Activated CD8-positive, alpha-beta memory T cell treated with anti-CD3 and anti-CD28 coated beads for 1 hour (primary cell): ENCODE results near the gene ZNF285.
A peak's percentile ranks its signal among the peaks of the same experiment; 100 is the strongest.
"Not testable (repeated sequence)": the region's sequence is repeated elsewhere in the genome, so short reads cannot be mapped to it uniquely, and the experiment has no call there.

Experiments
- DNase-seq, 2 donors: peaks; one replicate each; pipeline ENCODE4 v3.0.0-alpha.2; 2020; ENCODE audit warnings: low read depth in 1 of 2; ENCODE audit errors: extremely low read depth in 1 of 2

ZNF285 gene

DNA sequence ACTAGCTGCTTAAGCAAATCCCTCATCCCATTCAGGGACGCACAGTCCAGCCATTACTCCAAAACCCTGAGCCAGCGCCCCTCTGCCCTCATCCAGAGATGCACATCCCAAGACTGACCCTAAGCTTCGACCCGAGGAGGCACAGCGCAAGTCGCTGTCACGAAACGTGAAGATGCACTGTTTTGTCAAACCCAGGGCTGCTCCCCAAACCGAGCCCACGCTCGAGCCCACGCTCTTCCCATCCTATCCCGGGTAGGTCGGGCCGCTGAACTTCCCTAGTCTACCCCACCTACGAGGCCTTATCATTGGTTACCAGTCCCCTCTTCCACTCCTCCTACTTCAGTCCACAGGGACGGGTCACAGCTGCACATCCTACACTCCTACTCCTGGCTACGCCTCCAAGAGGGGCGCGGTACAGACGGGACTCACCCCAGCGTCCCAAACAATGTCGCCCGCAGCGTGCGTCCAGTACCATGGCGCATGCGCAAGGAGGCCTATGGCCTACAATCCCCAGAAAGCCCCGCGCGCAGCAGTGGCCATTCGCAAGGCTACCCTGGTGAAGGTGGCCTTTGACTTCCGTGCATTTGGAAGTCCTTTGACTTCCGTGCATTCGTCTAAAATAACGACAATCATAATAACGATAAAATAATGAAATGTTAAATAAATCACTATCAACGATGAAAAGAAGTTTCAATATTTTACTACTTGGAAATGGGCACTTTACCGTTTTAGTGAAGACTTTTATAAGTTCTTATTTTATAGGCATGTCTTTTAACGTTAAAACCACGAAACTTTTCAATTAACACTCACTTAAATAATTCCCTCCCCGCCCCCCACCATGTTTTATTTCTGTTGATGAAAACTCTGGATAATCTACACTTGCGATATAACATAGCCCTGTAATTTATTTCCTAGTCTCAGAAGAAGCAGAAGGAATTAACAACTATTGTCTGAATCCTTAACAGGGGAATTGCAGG lies at the start of gene ZNF285:
Gene ZNF285, minus strand, starts transcription at position 470 of the 977 bp plus-strand sequence. CDS start 4,395 bp downstream, outside the sequence.
- DNase-seq = peak; percentile 19 to 60

DNA sequence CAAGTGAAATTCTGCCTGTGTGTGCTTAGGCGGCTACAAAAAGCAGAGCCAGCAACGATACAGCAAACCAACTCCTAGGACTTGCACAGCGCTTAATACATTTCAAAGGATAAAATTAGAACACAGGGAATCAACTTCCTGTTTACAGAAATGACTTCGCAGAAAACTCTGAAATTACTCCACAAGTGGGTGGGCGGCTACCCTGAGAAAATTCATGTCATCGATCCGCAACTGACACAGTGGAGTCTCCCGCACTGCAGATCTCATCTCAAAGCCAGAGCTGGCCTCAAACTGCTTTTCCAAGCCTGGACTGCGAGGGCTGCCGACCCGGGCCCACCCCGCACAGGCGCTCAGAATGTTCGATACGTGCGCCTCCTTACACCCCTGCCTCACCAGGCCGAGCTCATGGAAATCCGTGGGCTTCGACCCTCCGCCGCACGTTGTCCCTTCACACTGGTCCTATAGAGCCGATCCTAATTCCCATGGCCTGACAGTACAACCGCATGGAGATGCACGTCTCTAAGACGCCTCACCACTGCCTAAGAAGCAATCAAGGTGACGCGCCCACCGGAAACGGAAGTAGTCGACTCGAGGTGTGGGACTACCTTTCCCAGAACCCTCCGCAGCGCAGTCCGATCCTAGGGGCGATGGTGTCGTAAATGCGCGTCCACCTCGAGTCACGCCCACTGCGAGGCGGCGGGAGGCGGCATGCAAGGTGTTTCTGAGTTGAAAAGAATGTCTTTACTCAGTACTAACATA lies 46.7 kb upstream of the ZNF285 start, which contains the start of gene ZNF229:
Gene ZNF229, minus strand, starts transcription at position 557 of the 759 bp plus-strand sequence. CDS start 5,625 bp downstream, outside the sequence.
- peak; percentile 24 to 37 for DNase-seq

DNA sequence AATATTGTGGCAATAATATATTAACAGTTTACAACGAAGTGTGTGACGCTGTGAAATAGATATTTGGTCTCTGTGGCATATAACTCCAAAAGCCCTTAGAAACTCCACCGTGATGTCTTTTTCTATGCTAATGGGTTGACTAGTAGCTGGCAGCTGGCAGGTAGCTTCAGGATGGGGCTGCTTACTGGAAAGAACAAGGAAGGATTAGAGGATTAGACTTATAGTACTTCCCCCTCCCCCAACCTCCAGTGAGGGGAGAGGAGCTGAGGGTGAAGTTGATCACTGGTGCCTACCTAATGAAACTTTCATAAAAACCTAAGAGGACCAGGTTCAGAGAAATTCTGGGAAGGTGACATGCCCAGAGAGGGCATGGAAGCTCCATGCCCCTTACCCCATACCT lies 37.0 kb upstream of the ZNF285 start:
- no peak for DNase-seq

DNA sequence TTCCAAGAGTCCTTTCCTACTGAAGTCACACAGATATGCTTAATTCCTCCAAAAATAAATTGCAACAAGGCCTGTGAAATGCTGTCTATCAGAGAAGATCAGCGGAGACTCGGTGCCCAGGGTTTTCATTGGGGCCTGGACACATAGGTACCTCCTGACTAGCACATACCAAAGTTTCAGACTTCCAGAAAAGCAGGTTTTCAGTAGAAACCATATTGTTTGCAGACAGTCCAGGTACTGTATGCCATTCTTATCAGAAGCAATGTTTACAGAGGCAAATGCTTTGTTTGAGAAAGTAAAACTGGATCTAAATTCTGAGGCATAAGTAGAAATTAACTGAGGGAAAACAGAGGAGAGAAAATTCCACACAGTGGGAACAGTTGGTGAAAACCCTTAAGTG lies 34.0 kb upstream of the ZNF285 start:
- no peak for DNase-seq

DNA sequence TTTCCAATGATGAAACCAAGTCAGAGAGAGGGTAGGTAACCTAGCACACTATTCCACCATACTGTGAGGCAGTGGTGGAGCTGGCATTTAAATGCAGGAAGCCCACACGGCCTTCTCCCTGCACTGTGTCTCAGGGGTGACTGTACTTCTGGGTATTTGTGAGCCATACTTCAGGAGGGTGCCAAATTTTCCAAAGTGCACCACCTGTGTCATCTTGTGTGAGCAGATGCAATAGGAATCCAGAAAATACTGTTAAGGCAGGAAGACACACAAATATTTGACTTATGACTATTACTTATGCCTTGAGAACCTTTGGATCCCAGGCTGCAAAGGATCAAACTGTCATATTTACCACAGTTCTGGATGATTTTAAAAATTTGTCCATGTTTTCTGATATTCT lies 29.5 kb upstream of the ZNF285 start:
- no peak for DNase-seq

DNA sequence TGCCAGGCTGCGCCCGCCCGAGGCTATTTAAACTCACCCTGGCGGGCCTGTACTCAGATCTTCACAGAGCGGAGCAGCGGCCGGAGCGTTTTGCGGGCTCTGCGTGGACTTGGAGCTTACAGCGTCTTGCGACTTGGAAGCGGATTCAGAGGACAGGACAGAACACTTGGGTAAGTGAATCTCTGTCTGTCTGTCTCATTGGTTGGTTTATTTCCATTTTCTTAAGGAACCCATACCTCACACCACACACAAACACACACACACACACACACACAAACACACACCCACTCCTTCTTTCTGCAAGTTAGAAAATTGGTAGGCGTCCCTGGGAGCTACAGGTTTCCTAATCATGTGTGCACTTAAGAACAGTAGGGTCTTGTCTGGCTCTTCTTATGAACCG lies 14.1 kb upstream of the ZNF285 start:
- DNase-seq = not testable (repeated sequence)

DNA sequence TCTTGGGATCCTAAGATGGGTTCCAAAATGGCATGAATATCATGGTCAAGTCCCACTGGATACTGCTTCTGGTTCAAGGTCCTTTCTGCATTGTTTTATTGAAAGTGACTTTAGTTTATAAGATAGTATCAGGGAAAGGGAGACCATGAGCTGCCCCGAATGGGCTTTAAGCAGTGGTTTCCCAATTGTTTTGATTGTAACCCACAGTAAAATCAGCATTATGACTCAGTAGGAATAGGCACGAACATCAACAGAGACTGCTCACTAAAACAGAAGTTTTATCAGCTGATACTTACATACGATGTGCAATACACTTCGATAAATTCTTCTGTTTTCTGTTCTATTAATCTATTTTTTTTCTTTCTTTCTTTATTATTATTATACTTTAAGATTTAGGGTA lies 12.1 kb downstream of the ZNF285 start:
- not testable (repeated sequence) for DNase-seq

DNA sequence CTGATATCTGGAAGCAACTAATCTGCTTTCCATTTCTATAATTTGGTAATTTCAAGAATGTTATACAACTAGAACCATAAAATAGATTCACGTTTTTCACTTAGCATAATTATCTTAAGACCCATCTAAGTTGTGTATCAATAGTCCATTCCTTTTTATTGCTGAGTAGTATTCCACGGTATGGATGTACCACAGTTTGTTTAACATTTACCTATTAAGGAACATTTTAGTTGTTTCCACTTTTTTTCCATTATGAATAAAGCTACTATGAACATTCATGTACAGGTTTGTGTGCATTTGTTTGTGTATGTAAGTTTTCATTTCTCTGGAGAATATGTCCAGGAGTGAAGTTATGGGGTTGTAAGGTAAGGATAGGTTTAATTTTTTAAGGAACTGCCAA lies 26.6 kb downstream of the ZNF285 start:
- no peak for DNase-seq

DNA sequence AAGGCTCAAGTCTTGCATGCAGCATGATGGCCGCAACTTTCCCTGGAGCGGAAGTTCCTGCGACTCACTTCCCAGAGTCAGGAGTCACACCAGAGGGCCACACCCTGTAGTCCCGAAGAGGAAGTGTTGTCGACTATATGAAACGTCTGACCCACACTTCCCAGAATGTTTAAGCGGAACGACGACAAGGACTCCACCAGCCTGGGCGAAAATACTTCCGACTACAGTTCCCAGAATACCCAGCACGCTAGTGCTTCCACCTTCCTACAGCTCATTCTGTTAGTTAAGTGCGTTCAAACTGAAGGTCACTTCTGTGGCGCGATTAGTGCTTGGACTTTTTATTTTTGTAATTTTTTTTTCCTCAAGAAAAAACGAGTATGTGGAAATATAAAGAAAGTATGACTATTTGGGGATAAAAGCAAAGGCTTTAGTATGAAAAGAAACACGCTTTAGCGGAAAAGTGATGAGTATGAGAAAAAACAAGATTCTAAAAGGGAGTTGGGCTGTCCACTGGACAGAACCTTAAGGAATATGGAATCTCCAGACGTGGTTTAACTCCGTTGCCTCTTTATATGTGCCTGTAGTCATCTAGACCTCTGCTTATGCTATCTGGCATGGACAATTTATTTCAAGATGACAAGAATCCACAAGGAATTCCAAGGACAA lies 29.5 kb downstream of the ZNF285 start:
- no peak for DNase-seq

DNA sequence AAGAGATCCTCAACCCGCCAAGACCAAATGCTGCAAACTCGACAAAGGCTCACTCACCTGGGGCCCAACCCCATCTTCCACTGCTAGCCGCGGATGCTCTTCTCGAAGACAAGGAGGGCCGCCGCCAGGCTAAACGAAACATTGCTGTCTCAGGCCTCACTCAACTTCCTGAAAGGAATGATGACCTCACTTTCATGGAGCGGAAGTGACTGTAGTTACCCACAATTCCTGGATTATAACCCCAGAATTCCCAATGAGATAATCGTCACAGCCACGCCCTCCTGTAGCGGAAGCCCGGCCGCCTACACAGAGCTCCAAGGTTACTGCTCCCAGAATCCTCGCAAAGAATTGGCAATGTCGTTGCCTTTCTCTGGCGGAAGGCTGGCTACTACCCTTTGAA lies 34.4 kb downstream of the ZNF285 start:
- DNase-seq = no peak

DNA sequence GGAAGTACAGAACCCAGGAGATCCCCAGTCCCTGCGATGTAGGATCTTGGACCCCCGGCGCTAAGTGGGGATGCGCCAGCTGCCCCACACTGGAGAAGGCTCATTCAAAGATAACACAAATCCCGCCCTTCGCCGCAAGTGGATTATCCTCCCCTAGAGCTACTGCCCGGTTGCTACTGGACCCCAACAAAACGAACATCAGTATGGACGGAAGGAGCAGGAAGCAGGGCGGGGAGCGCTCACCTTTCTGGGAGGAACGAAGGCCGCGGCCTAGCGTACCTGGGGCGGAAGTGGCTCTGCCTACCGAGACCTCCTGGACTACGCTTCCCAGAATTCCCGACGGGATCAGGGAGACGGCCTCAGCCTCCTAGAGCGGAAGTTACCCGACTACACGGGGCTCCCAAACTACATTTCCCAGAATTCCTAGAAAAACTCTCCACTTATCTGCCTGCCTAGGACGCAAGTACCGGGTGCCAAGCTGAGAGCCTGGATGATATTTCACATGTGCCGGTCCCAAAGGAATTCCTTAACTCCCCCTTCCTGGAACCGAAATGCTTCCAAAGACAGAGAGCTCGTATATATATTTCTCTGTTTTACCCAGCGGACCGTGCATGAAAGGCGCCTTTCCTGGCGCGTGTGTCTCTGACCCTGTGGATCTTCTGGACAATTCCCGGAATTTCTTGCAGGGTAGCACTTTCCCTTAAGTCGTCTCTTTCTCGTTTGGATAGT lies 44.9 kb downstream of the ZNF285 start, which contains the start of gene ZNF112:
Gene ZNF112, minus strand, starts transcription at position 298 of the 729 bp plus-strand sequence. CDS start 16,141 bp downstream, outside the sequence.
- DNase-seq = no peak

DNA sequence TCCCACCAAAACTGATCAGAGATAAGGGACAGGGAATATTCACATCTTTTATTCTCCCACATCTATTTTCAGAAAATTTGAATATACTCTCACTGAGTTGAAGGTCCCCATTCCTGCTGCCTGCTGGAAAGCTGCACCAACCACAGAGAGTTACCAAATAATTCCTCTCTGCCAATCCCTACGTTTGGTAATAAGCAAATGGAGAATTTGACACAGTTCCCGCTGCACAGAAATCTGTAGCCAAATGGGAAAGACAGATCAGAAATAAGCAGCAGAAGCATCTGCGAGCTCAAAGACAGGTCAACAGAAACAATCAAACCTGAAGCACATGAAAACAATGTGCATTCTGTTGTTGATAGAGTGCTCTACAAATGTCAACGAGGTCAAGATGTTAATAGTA lies 54.9 kb downstream of the ZNF285 start:
- no peak for DNase-seq

DNA sequence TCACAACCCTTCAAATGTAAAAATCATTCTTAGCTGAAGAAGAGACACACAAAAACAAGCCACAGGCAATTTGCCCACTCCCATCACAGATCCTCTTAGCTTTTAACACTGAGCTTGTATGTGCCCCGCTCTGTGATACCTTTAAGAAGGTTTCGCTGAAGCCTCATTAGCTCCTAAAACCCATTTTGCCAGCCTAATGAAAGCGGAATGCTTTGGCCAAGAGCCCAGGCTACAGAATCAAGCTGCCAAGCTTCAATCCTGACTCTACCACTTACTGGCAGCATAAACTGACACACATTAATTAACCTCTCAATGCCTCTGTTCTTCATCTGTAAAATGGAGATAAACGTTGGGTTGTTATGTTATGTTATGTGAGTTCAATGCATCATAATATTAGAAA lies 55.4 kb downstream of the ZNF285 start:
- DNase-seq = no peak

DNA sequence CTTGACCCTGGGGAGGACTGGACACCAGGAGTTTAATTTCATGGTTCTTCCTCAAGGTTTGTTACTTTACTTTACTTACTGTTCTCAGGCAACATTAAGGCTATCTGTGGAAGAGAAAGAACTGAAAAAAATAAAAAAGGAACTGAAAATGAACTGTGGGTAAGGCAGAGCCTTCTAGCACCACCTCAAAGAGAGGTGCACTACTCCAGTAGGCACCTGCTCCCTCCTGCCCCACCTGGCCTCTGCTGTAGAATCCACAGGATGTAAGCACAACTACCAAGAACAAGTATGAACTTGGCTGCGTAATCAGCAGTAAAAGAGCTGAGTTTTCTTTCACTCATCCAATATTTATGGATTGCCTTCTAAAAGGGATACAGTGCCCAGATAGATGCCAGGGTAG lies 57.2 kb downstream of the ZNF285 start:
- no peak for DNase-seq

DNA sequence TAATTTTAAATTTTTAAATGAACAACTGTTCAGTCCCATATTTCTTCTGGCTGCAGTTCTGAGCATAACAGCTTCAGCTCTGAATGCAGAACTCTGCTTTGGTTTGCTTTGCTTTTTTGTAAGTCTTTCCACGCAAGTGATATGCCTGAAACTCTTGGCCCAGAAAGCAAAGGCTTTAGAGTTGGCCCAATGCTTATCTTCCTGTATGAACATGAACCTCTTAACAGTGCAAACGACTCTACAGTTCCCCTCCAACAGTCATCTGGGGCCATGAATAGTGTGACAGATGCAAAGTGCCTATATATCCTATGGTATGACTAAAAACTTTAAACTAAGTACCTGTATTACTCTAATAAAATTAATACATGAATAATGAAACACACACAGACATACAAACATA lies 59.6 kb downstream of the ZNF285 start:
- DNase-seq = no peak

DNA sequence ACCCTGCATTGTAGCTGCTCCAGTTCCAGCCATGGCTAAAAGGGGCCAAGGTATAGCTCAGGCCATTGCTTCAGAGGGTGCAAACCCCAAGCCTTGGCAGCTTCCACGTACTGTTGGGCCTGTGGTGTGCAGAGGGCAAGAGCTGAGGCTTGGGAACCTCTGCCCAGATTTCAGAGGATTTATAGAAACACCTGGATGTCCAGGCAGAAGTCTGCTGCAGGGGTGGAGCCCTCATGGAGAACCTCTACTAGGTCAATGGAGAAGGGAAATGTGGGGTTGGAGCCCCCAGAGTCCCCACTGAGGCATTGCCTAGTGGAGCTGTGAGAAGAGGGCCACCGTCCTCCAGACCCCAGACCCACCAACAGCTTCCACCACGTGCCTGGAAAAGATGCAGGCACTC lies 66.8 kb downstream of the ZNF285 start:
- not testable (repeated sequence) for DNase-seq
